GM23248 (cell line): ENCODE results near the gene TMEM182.

Experiments
- EZH2 ChIP-seq: fragments of 200-600 bp; sonication (generic); IDR thresholded peaks from 2 replicates; pipeline ENCODE4 v1.6.1; 2018; ENCODE audit warnings: antibody characterized with exemption, mild to moderate bottlenecking; ENCODE audit not compliant: insufficient read depth, poor library complexity, severe bottlenecking
- EZH2phosphoT487 ChIP-seq: fragments of 200-600 bp; sonication (generic); IDR thresholded peaks from 2 replicates; pipeline ENCODE4 v1.6.1; 2018; ENCODE audit warnings: antibody characterized with exemption, moderate library complexity, mild to moderate bottlenecking, low read depth; ENCODE audit not compliant: insufficient read depth

- TF ChIP-seq EZH2 (no peak), EZH2phosphoT487 (no peak)
Observed at GRCh38 chr2:102773149-102773705, 11.4 kb downstream of the TMEM182 start.
